ENCODE results near the gene TSC22D4. TPM values are rescaled to one million over a fixed set of nuclear protein-coding genes. Genes with fewer than 3 reads are reported as not detected.

The TSC22D4 gene
- total and polyA plus RNA-seq, 9 of the 15 experiments (the other 6 are each of a cell fraction or from before 2014, with no cell fraction given) = 0.37 to 107 (median 28.7) TPM

- TF ChIP-seq PRDM10 (IDR thresholded peaks at IDR 0.05; ENCODE audit: partially characterized antibody) (peak; percentile 45), CREB1 (IDR thresholded peaks at IDR 0.05) (no peak), CREB1 (CRISPR knock-in tag; IDR thresholded peaks at IDR 0.05) (0 out of 2 replicates have a peak, but pooled peaks have one; percentile 45), ELF1 (tag; IDR thresholded peaks at IDR 0.05) (peak; percentile 93), ZNF318 (IDR thresholded peaks at IDR 0.05; ENCODE audit: borderline replicate concordance in 1 of 2, low read depth in 1 of 2) (peak in 1 of 2 experiments; percentile 63; a peak in 1 of 4 replicates), NFE2 (IDR thresholded peaks at IDR 0.05; ENCODE audit: low read depth) (no peak), NKRF (IDR thresholded peaks at IDR 0.05; ENCODE audit: borderline replicate concordance) (peak; percentile 90), SMARCB1 (IDR thresholded peaks at IDR 0.05; ENCODE audit: insufficient read length, low read depth) (no peak), TEAD2 (tag; IDR thresholded peaks at IDR 0.05) (no peak), PHF21A (IDR thresholded peaks at IDR 0.05; ENCODE audit: borderline replicate concordance, low read depth) (peak; percentile 68; the same call in 1 of the 2 replicates), TFE3 (CRISPR knock-in tag; IDR thresholded peaks at IDR 0.05) (no peak)
Measured at GRCh38 chr7:100478958-100479660, at the start of gene TSC22D4 (continued).

All from K562 (cell line).